ENCODE results near the gene CCDC167. TPM values are rescaled to one million over a fixed set of nuclear protein-coding genes. Genes with fewer than 3 reads are reported as not detected.

The CCDC167 gene
- total RNA-seq, 1 donor from 2014 or later, result 28.4 TPM

GRCh38 chr6:37544530-37544929 is 44.8 kb upstream of the CCDC167 start:
- no peak for TF ChIP-seq CTCF (IDR thresholded peaks at IDR 0.05)
- Histone ChIP-seq H3K4me1 (no peaks in the 10 kb centered on the region), H3K27ac (no peak overlapping the region), H3K27me3 (no peaks in the 10 kb centered on the region), H3K4me3 (no peak overlapping the region), H3K36me3 (no peaks in the 10 kb centered on the region), H3K9me3 (no peaks in the 10 kb centered on the region)
- intact Hi-C loops (cut with DNase I), result no loop called here
- no peak for DNase-seq (ENCODE audit: low spot score in 2 of 2)

- no peak for TF ChIP-seq CTCF (IDR thresholded peaks at IDR 0.05)
- no peaks in the 10 kb centered on the region for H3K9me3 ChIP-seq
- intact Hi-C loops (cut with DNase I), result no loop called here
- DNase-seq (ENCODE audit: low spot score in 2 of 2), result no peak
- no peaks in the 10 kb centered on the region for H3K4me1 ChIP-seq
- H3K36me3 ChIP-seq, result no peaks in the 10 kb centered on the region
- no peak overlapping the region for H3K27ac ChIP-seq
- no peak overlapping the region for H3K4me3 ChIP-seq
- no peaks in the 10 kb centered on the region for H3K27me3 ChIP-seq
Observed at GRCh38 chr6:37543361-37543760, 43.7 kb upstream of the CCDC167 start.

GRCh38 chr6:37541346-37541745 is 41.7 kb upstream of the CCDC167 start:
- intact Hi-C loops (cut with DNase I), result no loop called here
- TF ChIP-seq CTCF (IDR thresholded peaks at IDR 0.05), result no peak
- Histone ChIP-seq H3K4me3 (no peak overlapping the region), H3K36me3 (no peaks in the 10 kb centered on the region), H3K27me3 (peaks cover 5% of the 10 kb centered on the region), H3K27ac (no peak overlapping the region), H3K9me3 (no peaks in the 10 kb centered on the region), H3K4me1 (peaks cover 0 to 2% of the 10 kb centered on the region in 2 donors)
- no peak for DNase-seq (ENCODE audit: low spot score in 2 of 2)

GRCh38 chr6:37540390-37540789 is 40.7 kb upstream of the CCDC167 start:
- Histone ChIP-seq H3K27ac (no peak overlapping the region), H3K4me3 (no peak overlapping the region), H3K9me3 (no peaks in the 10 kb centered on the region), H3K36me3 (no peaks in the 10 kb centered on the region), H3K27me3 (peaks cover 5% of the 10 kb centered on the region), H3K4me1 (peaks cover 0 to 9% of the 10 kb centered on the region in 2 donors)
- TF ChIP-seq CTCF (IDR thresholded peaks at IDR 0.05), result no peak
- no peak for DNase-seq (ENCODE audit: low spot score in 2 of 2)
- intact Hi-C loops (cut with DNase I), result no loop called here

- intact Hi-C loops (cut with DNase I), result no loop called here
- Histone ChIP-seq H3K9me3 (no peaks in the 10 kb centered on the region), H3K36me3 (no peaks in the 10 kb centered on the region), H3K4me3 (no peak overlapping the region), H3K27me3 (peaks cover 5% of the 10 kb centered on the region), H3K27ac (no peak overlapping the region), H3K4me1 (peaks cover 0 to 10% of the 10 kb centered on the region in 2 donors)
- no peak for TF ChIP-seq CTCF (IDR thresholded peaks at IDR 0.05)
- DNase-seq (ENCODE audit: low spot score in 2 of 2), result no peak
Observed at GRCh38 chr6:37540029-37540352, 40.3 kb upstream of the CCDC167 start.
